IMR-90 (cell line): ENCODE data around the gene PNMA1.

ENCODE experiments used
- BHLHE40 ChIP-seq: fragments of 150-350 bp; IDR thresholded peaks from 2 replicates; pipeline ENCODE4 v1.6.1; 2016; ENCODE audit warnings: mild to moderate bottlenecking, low read depth, low read length
- CEBPB ChIP-seq: IDR thresholded peaks from 2 replicates; pipeline ENCODE4 v1.6.1; 2012; ENCODE audit warnings: low read depth, low read length, improper control_type of control experiment
- CHD1 ChIP-seq: IDR thresholded peaks from 2 replicates; pipeline ENCODE4 v1.6.1; 2012; ENCODE audit warnings: low read depth, low read length, improper control_type of control experiment
- CTCF ChIP-seq: conservative IDR thresholded peaks from 2 replicates; pipeline ENCODE4 v1.5.1; 2012; ENCODE audit warnings: mild to moderate bottlenecking, low read depth, low read length, improper control_type of control experiment
- ELK1 ChIP-seq: fragments of 150-350 bp; IDR thresholded peaks from 2 replicates; pipeline ENCODE4 v1.6.1; 2016; ENCODE audit warnings: low read depth, mild to moderate bottlenecking, low read length, moderate library complexity, borderline replicate concordance
- FOS ChIP-seq: fragments of 150-350 bp; IDR thresholded peaks from 2 replicates; pipeline ENCODE4 v1.6.1; 2016; ENCODE audit warnings: low read depth, low read length
- RFX5 ChIP-seq: IDR thresholded peaks from 2 replicates; pipeline ENCODE4 v1.8.0; 2012; ENCODE audit warnings: low read depth, mild to moderate bottlenecking, low read length, moderate library complexity
- USF2 ChIP-seq: fragments of 150-350 bp; IDR thresholded peaks from 2 replicates; pipeline ENCODE4 v1.6.1; 2017; ENCODE audit warnings: mild to moderate bottlenecking, antibody characterized with exemption, low read length, low read depth

- TF ChIP-seq CTCF (no peak), RFX5 (no peak), BHLHE40 (no peak), CHD1 (no peak), USF2 (no peak), ELK1 (no peak), FOS (no peak), CEBPB (no peak)
Measured at GRCh38 chr14:73712071-73712506, 2.1 kb downstream of the PNMA1 start.
